HG03439 (cell line): ENCODE measurements around the gene SAMSN1.

ENCODE experiments used
- ATAC-seq: cut with Tn5 transposase; IDR thresholded peaks from one replicate; pipeline ENCODE4 v1.9.1; 2021; ENCODE audit warnings: mild to moderate bottlenecking, moderate library complexity; ENCODE audit not compliant: unreplicated experiment

SAMSN1 gene

GRCh38 chr21:14487490-14488432 lies 58.4 kb downstream of the SAMSN1 start:
- no peak for ATAC-seq

- no peak for ATAC-seq
These were observed 59.2 kb downstream of the SAMSN1 start for GRCh38 chr21:14486869-14487268.

GRCh38 chr21:14484188-14485009 lies 61.7 kb downstream of the SAMSN1 start:
- ATAC-seq, result no peak

- no peak for ATAC-seq
These were observed 62.8 kb downstream of the SAMSN1 start for GRCh38 chr21:14483296-14483695.

DNA sequence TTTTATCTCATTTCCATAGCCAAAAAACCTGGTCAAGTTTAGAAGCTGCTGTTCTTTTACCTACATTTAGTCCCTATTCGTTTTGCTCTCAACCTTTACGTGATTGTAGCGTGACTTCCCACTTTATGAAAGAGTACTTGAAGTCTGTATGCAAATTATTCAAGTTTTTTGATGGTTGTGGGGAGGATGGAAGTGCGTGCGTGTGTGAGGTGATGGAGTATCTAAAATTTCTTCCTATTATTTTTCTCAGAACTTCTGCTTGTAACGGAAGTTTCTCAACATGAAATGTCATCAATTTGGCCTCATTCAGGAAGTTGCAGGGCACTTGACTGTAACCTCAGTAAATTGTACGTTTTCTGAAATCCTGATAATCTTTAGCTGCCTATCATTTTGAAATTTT lies 64.0 kb downstream of the SAMSN1 start:
- ATAC-seq, result no peak

DNA sequence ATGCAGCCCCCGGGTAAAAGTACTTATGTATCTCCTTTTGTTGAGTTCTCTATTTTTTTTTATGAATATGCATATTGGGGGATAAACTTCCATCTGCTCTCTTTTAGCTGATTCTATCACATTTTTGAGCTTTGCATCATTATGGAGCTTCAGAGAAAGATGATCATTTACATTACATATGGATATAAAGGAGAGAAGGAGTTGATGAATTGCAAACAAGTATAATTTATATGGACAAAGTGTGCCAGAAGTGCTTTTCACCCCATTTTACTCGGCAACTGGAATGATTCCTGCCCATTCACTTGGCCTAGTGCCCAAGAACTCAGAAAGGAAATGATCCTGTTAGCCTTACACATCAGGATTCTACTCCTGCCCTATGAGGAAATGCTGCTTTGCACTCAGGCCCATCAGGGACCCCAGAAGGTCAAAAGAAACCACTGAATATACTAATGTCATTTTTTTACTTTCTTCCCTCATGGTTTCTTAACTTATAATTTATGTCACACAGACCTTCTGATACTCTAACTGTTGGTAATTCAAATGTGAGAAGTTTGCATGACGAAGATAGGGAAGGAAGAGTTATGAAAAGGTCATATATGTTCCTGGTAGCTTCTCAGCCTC lies 65.6 kb downstream of the SAMSN1 start:
- no peak for ATAC-seq

DNA sequence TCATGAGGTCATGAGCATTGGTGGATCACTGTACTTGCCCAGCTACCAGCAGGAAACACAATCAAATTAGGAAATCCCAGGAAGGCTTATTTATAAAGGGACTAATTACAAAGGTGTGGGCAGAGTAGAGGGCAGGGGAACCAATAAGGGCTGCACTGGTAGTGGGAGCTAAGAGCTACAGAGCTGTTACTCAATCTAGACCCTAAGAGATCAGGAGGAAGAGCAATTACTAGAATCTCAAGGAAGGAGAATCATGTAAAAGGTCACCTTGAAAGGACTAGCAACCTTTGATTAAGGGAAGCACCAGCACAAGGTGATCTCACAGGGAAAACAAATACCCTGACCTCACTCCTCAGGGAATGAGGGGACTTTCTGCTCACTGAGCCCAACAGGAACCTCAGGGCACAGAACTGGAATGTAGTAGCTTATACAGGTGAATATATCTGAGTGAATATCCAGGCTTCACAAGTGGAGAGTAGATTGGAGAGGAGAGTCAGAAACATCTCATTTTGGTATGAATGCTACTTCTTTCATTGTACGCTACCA lies 66.8 kb downstream of the SAMSN1 start:
- ATAC-seq, result no peak

DNA sequence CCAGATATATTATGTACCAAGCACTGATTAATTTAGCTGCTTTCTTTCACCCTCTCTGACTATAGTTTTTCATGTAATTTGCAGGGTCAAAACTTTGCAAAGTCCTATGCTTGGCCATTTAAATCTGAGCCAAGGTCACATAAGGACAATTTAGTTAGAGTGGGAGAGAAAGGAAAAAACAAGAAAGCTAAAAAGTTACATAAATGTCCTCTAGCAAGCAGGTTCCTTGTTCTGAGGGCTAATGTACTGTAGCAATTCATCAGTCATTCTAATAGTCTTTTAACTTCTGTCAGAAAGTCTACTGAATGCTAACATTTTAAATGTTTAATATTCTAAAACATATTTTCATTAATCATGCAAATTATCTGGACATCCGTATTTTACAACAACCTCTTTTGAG lies 68.3 kb downstream of the SAMSN1 start:
- no peak for ATAC-seq

DNA sequence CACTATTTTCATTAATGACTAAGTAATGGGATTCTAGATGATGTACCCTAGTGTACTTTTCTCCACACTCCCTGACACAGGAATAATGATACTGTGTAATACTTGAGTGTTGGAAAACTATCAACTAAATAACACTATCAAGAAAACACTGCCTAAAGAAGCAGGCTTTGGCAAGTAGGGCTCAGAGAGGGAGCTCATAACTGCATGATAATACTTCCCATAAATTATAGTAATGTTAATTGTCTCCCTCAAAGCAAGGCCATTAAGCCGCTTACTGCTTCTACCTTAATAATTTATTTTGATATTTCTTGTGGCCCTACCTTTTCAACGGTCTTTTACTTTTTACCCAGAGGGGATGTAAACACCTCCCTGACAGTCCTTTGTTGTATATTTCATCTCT lies 69.0 kb downstream of the SAMSN1 start:
- no peak for ATAC-seq

GRCh38 chr21:14474995-14475394 lies 71.1 kb downstream of the SAMSN1 start:
- no peak for ATAC-seq

- no peak for ATAC-seq
These were observed 76.5 kb downstream of the SAMSN1 start for GRCh38 chr21:14469641-14470040.

DNA sequence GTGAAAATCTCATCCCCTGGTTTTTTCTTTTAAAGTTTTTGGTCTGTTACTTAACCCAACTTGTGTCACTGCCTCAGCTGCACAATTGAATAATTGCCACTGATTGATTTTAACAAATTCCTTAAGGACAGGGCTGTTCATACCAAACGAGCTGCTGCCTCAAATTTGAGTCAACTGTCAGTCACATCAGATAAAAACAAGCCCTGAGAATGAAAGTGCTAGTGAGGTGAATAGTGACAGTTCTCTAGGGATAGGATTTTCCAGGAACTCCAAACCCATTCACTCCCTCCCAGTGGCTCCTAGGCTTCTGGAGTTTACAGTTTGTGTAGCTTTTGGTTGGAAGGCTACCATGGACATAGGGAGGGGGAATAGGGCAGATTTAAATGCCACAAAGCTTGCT lies 79.4 kb downstream of the SAMSN1 start:
- no peak for ATAC-seq

DNA sequence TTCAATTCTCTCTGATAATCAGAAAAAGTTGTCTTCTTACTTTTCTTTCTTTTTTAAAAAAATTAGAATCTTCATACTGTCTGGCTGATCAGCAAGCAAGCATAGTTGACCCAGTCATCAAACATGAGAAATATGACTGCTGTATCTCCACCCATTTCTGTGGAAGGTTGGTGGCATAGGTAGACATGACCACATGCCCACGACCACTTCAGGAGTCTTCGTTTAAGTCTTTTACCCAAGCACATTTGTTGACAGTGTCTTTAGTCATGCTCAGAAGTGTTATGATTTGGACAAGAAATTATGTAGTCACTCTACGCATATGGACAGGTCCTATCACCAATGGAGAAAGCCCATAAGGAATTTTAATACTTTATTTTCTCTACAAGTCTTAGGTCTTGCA lies 88.4 kb downstream of the SAMSN1 start:
- ATAC-seq, result no peak

- ATAC-seq, result no peak
These were observed 89.2 kb downstream of the SAMSN1 start for GRCh38 chr21:14456911-14457310.

DNA sequence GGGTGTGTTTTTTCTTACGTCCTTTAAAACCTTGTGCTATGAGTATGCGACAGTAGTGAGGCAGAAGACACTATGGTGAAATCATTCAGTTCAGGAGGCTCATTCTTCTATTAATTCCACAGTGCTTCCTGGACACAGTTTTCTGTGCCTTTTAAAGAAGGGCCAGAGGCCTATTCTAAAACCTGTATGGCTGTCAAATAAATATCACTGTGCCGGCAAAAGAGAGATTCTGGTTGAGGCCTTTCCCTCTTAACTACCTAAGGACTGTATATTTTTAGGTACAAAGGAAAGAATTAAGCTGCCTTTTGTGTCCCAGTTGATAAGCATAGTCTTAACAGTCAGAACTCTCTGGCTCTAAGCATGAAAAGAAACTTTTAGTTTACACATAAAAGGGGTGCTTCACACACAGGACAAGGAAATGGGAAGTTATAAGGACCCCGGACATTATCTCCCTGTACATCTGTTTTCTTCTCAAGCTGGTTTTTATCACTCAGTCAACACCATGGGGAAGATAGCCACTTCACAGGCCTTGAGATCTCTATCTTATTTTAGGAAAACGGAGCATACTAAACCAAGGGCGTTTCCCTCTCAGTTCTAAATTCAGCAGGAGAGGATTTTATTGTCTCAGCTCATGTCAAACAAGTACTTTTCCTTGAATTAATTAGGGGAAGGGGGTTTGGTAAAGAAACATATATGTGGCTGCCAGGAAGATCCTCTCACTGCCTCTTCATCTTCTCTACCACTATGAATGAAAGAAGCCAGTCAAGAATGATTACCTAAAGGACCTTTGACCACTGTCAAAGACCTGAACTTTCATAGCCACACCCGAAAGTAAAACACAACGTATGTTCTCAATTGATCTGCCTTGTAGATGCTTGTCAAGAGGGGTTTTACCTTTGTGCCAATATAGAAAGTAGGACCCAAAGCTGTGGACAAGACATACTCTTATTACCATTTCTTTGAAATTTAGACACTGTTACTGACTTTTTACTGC lies 91.8 kb downstream of the SAMSN1 start:
- ATAC-seq, result peak; percentile 81

- peak; percentile 86 for ATAC-seq
These were observed 92.6 kb downstream of the SAMSN1 start for GRCh38 chr21:14453339-14454015.

DNA sequence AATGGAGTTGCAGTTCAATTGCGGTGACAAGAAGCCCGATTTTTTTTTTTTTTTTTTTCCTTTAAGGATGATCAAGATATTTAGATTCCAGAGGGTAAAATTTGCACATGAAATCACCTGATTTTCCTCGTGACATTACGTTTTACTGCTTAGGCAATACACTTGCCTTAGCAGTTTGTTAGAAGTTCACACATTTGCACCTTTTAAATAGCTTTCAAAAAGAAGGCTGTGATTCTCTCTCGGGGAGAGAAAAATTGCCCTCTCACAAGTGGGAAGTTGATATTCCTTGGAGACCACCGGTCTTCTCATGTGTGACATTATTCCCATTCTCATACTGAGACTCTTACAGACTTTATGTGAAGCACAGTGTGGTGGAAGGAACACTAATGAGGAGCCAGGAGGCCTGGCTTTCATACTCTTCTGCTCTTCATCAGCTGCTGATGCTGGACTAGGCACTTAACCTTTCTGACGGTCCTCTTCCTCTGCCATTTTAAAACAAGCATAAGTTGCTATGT lies 93.3 kb downstream of the SAMSN1 start:
- ATAC-seq, result peak; percentile 8

- no peak for ATAC-seq
These were observed 93.9 kb downstream of the SAMSN1 start for GRCh38 chr21:14452031-14452726.

DNA sequence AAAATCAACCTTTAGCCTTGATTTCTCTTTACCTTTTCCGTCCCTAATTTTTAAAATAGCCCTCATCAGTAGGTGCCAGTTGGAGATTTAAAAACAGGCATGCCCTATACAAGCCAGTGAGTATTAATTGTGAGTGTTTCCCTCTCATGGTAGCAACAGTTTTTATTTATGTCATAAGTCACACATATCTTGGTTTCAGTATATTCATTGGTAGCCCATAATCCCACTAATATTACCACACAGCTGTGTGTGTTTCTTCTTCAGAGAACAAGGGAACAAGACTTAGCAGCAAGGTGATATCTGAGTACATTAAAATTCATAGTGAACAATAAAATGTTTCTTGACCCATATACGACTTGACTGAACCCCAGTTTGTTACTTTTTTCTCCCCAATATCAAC lies 94.6 kb downstream of the SAMSN1 start:
- no peak for ATAC-seq
